ENCODE data around the gene BFSP2.
A peak's percentile ranks its signal among the peaks of the same experiment; 100 is the strongest.

The BFSP2 gene

GRCh38 chr3:133441867-133442270 lies 42.0 kb downstream of the BFSP2 start:
- H3K4me3 ChIP-seq (ENCODE audit: low read depth, low read length): no peak overlapping the region
- no peaks in the 10 kb centered on the region for H3K36me3 ChIP-seq (replicated peaks)
- H3K27ac ChIP-seq: no peak overlapping the region
- in situ Hi-C loops (cut with HindIII; ENCODE audit: low pct_ligation_motif_present, low sequenced_read_pairs): no loop called here
- DNase-seq: no peak
- no peak for TF ChIP-seq CTCF (IDR thresholded peaks at IDR 0.05; ENCODE audit: low read depth, low read length, missing control alignments)
- no peaks in the 10 kb centered on the region for H3K27me3 ChIP-seq (replicated peaks)

- DNase-seq: no peak
- TF ChIP-seq CTCF (IDR thresholded peaks at IDR 0.05; ENCODE audit: low read depth, low read length, missing control alignments): no peak
- H3K4me3 ChIP-seq (ENCODE audit: low read depth, low read length): no peak overlapping the region
- H3K27ac ChIP-seq: no peak overlapping the region
- no peaks in the 10 kb centered on the region for H3K27me3 ChIP-seq (replicated peaks)
- H3K36me3 ChIP-seq (replicated peaks): no peaks in the 10 kb centered on the region
- in situ Hi-C loops (cut with HindIII; ENCODE audit: low pct_ligation_motif_present, low sequenced_read_pairs): no loop called here
These were observed 42.7 kb downstream of the BFSP2 start for GRCh38 chr3:133442518-133442917.

- DNase-seq: peak; percentile 11
- Histone ChIP-seq H3K27ac (no peak overlapping the region), H3K4me3 (ENCODE audit: low read depth, low read length) (no peak overlapping the region), H3K36me3 (replicated peaks) (no peaks in the 10 kb centered on the region), H3K27me3 (replicated peaks) (no peaks in the 10 kb centered on the region)
- in situ Hi-C loops (cut with HindIII; ENCODE audit: low pct_ligation_motif_present, low sequenced_read_pairs): no loop called here
- TF ChIP-seq CTCF (IDR thresholded peaks at IDR 0.05; ENCODE audit: low read depth, low read length, missing control alignments): no peak
These were observed 44.0 kb downstream of the BFSP2 start for GRCh38 chr3:133443649-133444422.

- Histone ChIP-seq H3K36me3 (replicated peaks) (no peaks in the 10 kb centered on the region), H3K27ac (no peak overlapping the region), H3K27me3 (replicated peaks) (no peaks in the 10 kb centered on the region), H3K4me3 (ENCODE audit: low read depth, low read length) (no peak overlapping the region)
- in situ Hi-C loops (cut with HindIII; ENCODE audit: low pct_ligation_motif_present, low sequenced_read_pairs): no loop called here
- DNase-seq: no peak
- TF ChIP-seq CTCF (IDR thresholded peaks at IDR 0.05; ENCODE audit: low read depth, low read length, missing control alignments): no peak
These were observed 44.5 kb downstream of the BFSP2 start for GRCh38 chr3:133444423-133444774.

- DNase-seq: no peak
- H3K27me3 ChIP-seq (replicated peaks): no peaks in the 10 kb centered on the region
- H3K27ac ChIP-seq: no peak overlapping the region
- in situ Hi-C loops (cut with HindIII; ENCODE audit: low pct_ligation_motif_present, low sequenced_read_pairs): no loop called here
- H3K36me3 ChIP-seq (replicated peaks): no peaks in the 10 kb centered on the region
- TF ChIP-seq CTCF (IDR thresholded peaks at IDR 0.05; ENCODE audit: low read depth, low read length, missing control alignments): no peak
- H3K4me3 ChIP-seq (ENCODE audit: low read depth, low read length): no peak overlapping the region
These were observed 45.3 kb downstream of the BFSP2 start for GRCh38 chr3:133445108-133445507.
